Measurements from ENCODE around the gene TBC1D5. TPM values are rescaled to one million over a fixed set of nuclear protein-coding genes. Genes with fewer than 3 reads are reported as not detected.
"Not testable (repeated sequence)": the region's sequence is repeated elsewhere in the genome, so short reads cannot be mapped to it uniquely, and the experiment has no call there.

Gene TBC1D5
- total RNA-seq, 1 donor, result 145 TPM

DNA sequence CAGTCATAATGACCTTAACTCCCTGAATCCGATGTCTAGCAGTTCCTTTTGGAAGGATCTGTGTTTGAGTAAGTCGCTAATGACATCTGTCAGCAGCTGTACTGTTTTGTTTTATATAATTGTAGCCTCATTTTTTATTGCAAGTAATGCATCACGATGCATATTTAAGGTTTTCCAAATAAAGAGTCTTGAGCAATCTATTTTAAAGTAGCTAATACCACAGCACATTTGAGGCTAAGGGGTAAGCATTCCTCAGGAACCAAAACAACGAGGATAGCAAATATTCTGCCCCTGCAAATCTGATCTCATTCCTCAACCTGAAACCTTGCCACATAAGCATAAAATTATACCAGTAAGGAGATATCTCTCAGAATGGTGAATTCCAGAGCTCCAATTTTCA is 98.7 kb downstream of the TBC1D5 start:
- no peak overlapping the region for H3K4me3 ChIP-seq (ENCODE audit: low read depth, low read length)
- TF ChIP-seq, protein P1, sequence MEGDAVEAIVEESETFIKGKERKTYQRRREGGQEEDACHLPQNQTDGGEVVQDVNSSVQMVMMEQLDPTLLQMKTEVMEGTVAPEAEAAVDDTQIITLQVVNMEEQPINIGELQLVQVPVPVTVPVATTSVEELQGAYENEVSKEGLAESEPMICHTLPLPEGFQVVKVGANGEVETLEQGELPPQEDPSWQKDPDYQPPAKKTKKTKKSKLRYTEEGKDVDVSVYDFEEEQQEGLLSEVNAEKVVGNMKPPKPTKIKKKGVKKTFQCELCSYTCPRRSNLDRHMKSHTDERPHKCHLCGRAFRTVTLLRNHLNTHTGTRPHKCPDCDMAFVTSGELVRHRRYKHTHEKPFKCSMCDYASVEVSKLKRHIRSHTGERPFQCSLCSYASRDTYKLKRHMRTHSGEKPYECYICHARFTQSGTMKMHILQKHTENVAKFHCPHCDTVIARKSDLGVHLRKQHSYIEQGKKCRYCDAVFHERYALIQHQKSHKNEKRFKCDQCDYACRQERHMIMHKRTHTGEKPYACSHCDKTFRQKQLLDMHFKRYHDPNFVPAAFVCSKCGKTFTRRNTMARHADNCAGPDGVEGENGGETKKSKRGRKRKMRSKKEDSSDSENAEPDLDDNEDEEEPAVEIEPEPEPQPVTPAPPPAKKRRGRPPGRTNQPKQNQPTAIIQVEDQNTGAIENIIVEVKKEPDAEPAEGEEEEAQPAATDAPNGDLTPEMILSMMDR (IDR thresholded peaks at IDR 0.05; ENCODE audit: insufficient read depth, low read length), result no peak
- peak; percentile 72 for DNase-seq (ENCODE audit: low read depth)

DNA sequence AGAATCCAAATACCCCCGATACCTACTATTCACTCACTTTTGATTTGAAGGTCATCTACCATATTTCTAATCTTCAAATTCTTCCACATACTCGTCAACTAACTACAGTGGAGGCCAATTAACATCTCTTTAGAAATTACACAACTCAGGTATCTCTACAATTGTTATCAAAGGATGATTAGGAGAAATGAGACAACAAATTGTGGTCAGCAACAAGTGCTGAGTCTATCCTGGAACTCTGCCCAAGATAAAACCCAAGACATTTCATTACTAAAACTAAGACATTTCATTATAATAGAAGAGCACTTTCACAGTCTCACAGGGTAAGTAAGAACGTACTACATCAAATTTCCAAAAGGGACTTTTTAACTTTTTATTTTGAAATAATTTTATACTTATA is 100.0 kb downstream of the TBC1D5 start:
- no peak for DNase-seq (ENCODE audit: low read depth)
- TF ChIP-seq, protein P1 (IDR thresholded peaks at IDR 0.05; ENCODE audit: insufficient read depth, low read length), result no peak
- no peak overlapping the region for H3K4me3 ChIP-seq (ENCODE audit: low read depth, low read length)

DNA sequence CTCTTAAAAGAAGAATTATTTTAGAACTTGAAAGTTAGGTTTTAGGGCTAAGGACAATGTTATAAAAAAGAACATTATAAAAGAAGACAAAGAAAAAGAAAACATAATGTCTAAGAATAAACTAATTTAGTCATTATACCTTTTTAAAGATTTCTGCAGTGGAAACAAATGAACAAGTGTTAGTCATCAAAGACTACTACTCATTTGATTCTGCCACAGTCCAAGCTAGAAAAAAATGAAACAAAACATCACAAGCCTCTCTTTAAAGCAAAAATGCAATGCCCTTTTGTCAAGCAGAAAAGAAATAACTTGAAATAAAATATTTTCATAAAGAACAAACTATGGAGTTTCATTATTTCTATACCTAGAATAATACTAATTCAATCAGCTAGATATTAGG is 102.0 kb downstream of the TBC1D5 start:
- DNase-seq (ENCODE audit: low read depth), result peak; percentile 55
- TF ChIP-seq, protein P1 (IDR thresholded peaks at IDR 0.05; ENCODE audit: insufficient read depth, low read length), result no peak
- no peak overlapping the region for H3K4me3 ChIP-seq (ENCODE audit: low read depth, low read length)

DNA sequence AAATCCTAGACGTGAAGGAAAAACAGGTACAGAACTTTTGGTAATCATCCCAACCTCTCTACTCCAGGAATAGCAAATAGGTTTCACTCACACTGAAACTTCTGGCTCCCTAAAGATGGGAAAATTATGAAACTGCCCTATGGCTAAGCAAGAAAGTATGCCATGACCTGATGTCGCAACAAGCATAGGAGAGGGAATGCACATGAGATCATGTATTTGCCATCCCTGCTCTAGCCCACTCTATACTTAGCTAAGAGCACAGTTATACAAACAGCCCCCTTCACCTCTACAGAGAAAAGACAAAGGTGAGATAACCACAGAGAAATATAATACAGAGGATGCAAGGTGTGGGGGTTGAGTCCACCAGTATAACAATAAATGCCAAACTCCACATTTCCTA is 102.7 kb downstream of the TBC1D5 start:
- H3K4me3 ChIP-seq (ENCODE audit: low read depth, low read length), result no peak overlapping the region
- TF ChIP-seq, protein P1 (IDR thresholded peaks at IDR 0.05; ENCODE audit: insufficient read depth, low read length), result no peak
- DNase-seq (ENCODE audit: low read depth), result peak; percentile 94

DNA sequence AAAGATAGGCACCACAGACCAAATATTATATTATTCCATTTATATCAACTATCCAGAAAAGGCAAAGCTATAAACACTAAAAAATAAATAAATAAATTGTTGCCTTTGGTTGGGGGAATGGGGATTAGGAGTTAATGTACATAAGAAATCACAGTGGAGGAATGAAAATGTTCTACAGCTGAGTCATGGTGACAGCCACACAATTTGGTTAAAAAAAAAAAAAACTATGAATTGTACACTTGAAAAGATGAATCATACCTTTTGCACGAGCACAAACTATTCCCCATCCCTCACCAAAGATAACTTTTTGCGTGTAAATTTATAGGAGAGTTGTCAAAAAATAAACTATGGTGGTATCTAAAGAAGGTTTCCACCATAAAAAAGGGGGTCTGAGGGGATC is 103.2 kb downstream of the TBC1D5 start:
- peak; percentile 80 for DNase-seq (ENCODE audit: low read depth)
- TF ChIP-seq, protein P1 (IDR thresholded peaks at IDR 0.05; ENCODE audit: insufficient read depth, low read length), result no peak
- no peak overlapping the region for H3K4me3 ChIP-seq (ENCODE audit: low read depth, low read length)

DNA sequence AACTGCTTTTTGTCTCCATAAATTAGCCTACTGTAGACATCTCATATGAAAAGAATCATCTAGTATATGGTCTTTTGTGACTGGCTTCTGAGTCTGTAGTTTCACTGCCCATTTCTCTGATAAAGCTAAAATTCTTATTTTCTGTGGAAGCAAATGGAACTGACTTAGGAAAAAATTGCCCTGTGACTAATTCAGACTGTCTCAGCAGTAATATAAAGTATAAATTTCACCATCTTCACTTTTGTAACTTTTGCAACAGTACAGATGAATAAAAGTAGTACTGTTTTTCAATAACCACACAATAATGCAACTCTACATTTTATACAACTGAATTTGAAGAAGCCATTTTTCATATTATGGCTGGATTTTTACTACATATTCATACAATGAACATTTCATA is 104.1 kb downstream of the TBC1D5 start:
- TF ChIP-seq, protein P1 (IDR thresholded peaks at IDR 0.05; ENCODE audit: insufficient read depth, low read length), result no peak
- peak; percentile 54 for DNase-seq (ENCODE audit: low read depth)
- H3K4me3 ChIP-seq (ENCODE audit: low read depth, low read length), result no peak overlapping the region

DNA sequence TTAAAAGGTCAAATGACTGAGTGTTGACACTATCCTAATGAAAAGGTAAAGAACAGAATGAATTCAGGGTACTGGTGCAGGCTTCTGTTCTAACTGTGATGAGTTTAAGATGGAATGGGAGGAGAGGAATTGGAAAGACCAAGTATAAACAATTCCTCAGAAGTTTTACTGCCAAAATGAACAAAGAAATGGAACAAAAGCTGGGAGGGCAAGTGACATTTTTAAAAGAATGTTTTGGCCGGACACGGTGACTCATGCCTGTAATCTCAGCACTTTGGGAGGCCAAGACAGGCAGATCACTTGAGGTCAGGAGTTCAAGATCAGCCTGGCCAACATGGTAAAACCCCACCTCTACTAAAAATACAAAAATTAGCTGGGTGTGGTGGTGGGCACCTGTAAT is 106.8 kb downstream of the TBC1D5 start:
- H3K4me3 ChIP-seq (ENCODE audit: low read depth, low read length), result not testable (repeated sequence)
- peak; percentile 87 for DNase-seq (ENCODE audit: low read depth)
